COLO829 (cell line): ENCODE measurements around the gene TBC1D2.
A peak's percentile ranks its signal among the peaks of the same experiment; 100 is the strongest.

Source experiments
- DNase-seq: peaks from one replicate; pipeline ENCODE4 v3.0.0; 2012; ENCODE audit warnings: low spot score

The TBC1D2 gene

GRCh38 chr9:98171176-98171925 lies 84.1 kb downstream of the TBC1D2 start:
- no peak for DNase-seq

- peak; percentile 99 for DNase-seq
These were observed 86.4 kb downstream of the TBC1D2 start for GRCh38 chr9:98168941-98169488.

GRCh38 chr9:98168153-98168780 lies 87.2 kb downstream of the TBC1D2 start:
- DNase-seq = no peak

- DNase-seq = no peak
These were observed 90.5 kb downstream of the TBC1D2 start for GRCh38 chr9:98164912-98165311.

GRCh38 chr9:98162613-98163012 lies 92.8 kb downstream of the TBC1D2 start:
- no peak for DNase-seq

- DNase-seq = no peak
These were observed 93.6 kb downstream of the TBC1D2 start for GRCh38 chr9:98161851-98162250.

GRCh38 chr9:98159790-98160189 lies 95.7 kb downstream of the TBC1D2 start:
- DNase-seq = no peak

- DNase-seq = no peak
These were observed 96.1 kb downstream of the TBC1D2 start for GRCh38 chr9:98159301-98159700.

- DNase-seq = no peak
These were observed 97.2 kb downstream of the TBC1D2 start for GRCh38 chr9:98158071-98158831.

- no peak for DNase-seq
These were observed 98.1 kb downstream of the TBC1D2 start for GRCh38 chr9:98157372-98157771.

- DNase-seq = no peak
These were observed 100.8 kb downstream of the TBC1D2 start for GRCh38 chr9:98154678-98155077.

GRCh38 chr9:98152526-98152925 lies 102.9 kb downstream of the TBC1D2 start:
- no peak for DNase-seq

GRCh38 chr9:98150721-98151120 lies 104.7 kb downstream of the TBC1D2 start:
- DNase-seq = no peak

- no peak for DNase-seq
These were observed 105.3 kb downstream of the TBC1D2 start for GRCh38 chr9:98150164-98150563.

- no peak for DNase-seq
These were observed 106.0 kb downstream of the TBC1D2 start for GRCh38 chr9:98149422-98149821.
